ENCODE results near the gene NCK1. TPM values are rescaled to one million over a fixed set of nuclear protein-coding genes. Genes with fewer than 3 reads are reported as not detected.
A peak's percentile ranks its signal among the peaks of the same experiment; 100 is the strongest.

The NCK1 gene
- total RNA-seq = 10 to 100 TPM; 21.2 to 38.9 (median 27.9) TPM
- polyA plus RNA-seq = 14.0 TPM
- long read RNA-seq, donor 1, transcript NCK1-201 (4 exons, 1,937 nt) = major isoform, 17 of 27 reads
- long read RNA-seq, donor 1, partial matches to known transcripts = 3 of 27 reads
- long read RNA-seq, donor 1, other reads (novel, unspliced or antisense) = 2 of 27 reads
- long read RNA-seq, donor 2, partial matches to known transcripts = 0 of 6 reads
- long read RNA-seq, donor 2, other reads (novel, unspliced or antisense) = 1 of 6 reads
- long read RNA-seq, donor 3, transcript NCK1-204 (3 exons, 2,403 nt) = minor isoform, 7 of 68 reads
- long read RNA-seq, donor 3, transcript NCK1-201 (4 exons, 1,937 nt) = major isoform, 38 of 68 reads
- long read RNA-seq, donor 3, transcript NCK1-207 (4 exons, 1,971 nt) = minor isoform, 13 of 68 reads
- long read RNA-seq, donor 3, partial matches to known transcripts = 6 of 68 reads
- long read RNA-seq, donor 3, other reads (novel, unspliced or antisense) = 4 of 68 reads
- long read RNA-seq, donor 4, partial matches to known transcripts = 0 of 5 reads
- long read RNA-seq, donor 4, other reads (novel, unspliced or antisense) = 0 of 5 reads

- under 1% methylated on average over 67 of the region's 67 CpGs for WGBS
- Histone ChIP-seq H3K4me1 (ENCODE audit: control insufficient read depth, insufficient read depth, low read length) (no peaks in the 10 kb centered on the region), H3K4me3 (ENCODE audit: low read length) (peak within 1 kb of the TSS; percentile 63), H3K27ac (ENCODE audit: low read length) (peak within 1 kb of the TSS; percentile 84), H3K27me3 (ENCODE audit: control insufficient read depth, insufficient read depth) (no peaks in the 10 kb centered on the region), H3K9me3 (ENCODE audit: control insufficient read depth, low read length) (no peaks in the 10 kb centered on the region)
- intact Hi-C loops (cut with DNase I) = loop anchor here in 2 of 4 donors (5.0 to 10.0 kb wide), 2 partner anchors 107 to 110 kb away; partner anchors contain the start of gene STAG1 (in 2 of the 2)
- ATAC-seq (peak; percentile 100), DNase-seq (peak; percentile 99 to 100 (median 100))
These were observed at the start of gene NCK1 for GRCh38 chr3:136861890-136862616. Gene NCK1 (plus strand): TSS chr3:136862208. CDS start chr3:136928002, 65,794 bp downstream.

- intact Hi-C loops (cut with DNase I) = no loop called here
- no peaks in the 10 kb centered on the region for H3K27me3 ChIP-seq (ENCODE audit: control insufficient read depth, insufficient read depth)
- no peaks in the 10 kb centered on the region for H3K9me3 ChIP-seq (ENCODE audit: control insufficient read depth, low read length)
- H3K4me3 ChIP-seq (ENCODE audit: low read length) = no peak overlapping the region
- DNase-seq (no peak), ATAC-seq (no peak)
- H3K27ac ChIP-seq (ENCODE audit: low read length) = no peak overlapping the region
- H3K4me1 ChIP-seq (ENCODE audit: control insufficient read depth, insufficient read depth, low read length) = no peaks in the 10 kb centered on the region
- 43% methylated on average over 1 of the region's 1 CpG for WGBS
These were observed 44.6 kb upstream of the NCK1 start for GRCh38 chr3:136817448-136817847.

GRCh38 chr3:136818191-136818768 is 43.7 kb upstream of the NCK1 start:
- WGBS = 10% methylated on average over 8 of the region's 8 CpGs
- intact Hi-C loops (cut with DNase I) = no loop called here

GRCh38 chr3:136818769-136819391 is 43.1 kb upstream of the NCK1 start, which contains the start of gene SLC35G2:
Gene SLC35G2 (plus strand): TSS chr3:136819126. CDS start chr3:136854461, 35,335 bp downstream.
- intact Hi-C loops (cut with DNase I) = no loop called here
- H3K4me3 ChIP-seq (ENCODE audit: low read length) = peak within 1 kb of the TSS; percentile 58
- no peaks in the 10 kb centered on the region for H3K4me1 ChIP-seq (ENCODE audit: control insufficient read depth, insufficient read depth, low read length)
- H3K9me3 ChIP-seq (ENCODE audit: control insufficient read depth, low read length) = no peaks in the 10 kb centered on the region
- DNase-seq = peak; percentile 74 to 85 (median 81)
- WGBS = under 1% methylated on average over 60 of the region's 60 CpGs
- ATAC-seq = peak; percentile 87 to 89
- no peaks in the 10 kb centered on the region for H3K27me3 ChIP-seq (ENCODE audit: control insufficient read depth, insufficient read depth)
- H3K27ac ChIP-seq (ENCODE audit: low read length) = peak within 1 kb of the TSS; percentile 66

More at GRCh38 chr3:136818191-136818768, 43.7 kb upstream of the NCK1 start:
- Histone ChIP-seq H3K27me3 (ENCODE audit: control insufficient read depth, insufficient read depth) (no peaks in the 10 kb centered on the region), H3K9me3 (ENCODE audit: control insufficient read depth, low read length) (no peaks in the 10 kb centered on the region), H3K27ac (ENCODE audit: low read length) (peak overlapping the region; percentile 66), H3K4me3 (ENCODE audit: low read length) (peak overlapping the region; percentile 58), H3K4me1 (ENCODE audit: control insufficient read depth, insufficient read depth, low read length) (no peaks in the 10 kb centered on the region)
- peak; percentile 68 to 74 (median 72) for DNase-seq
- ATAC-seq = peak; percentile 73 to 92

- peak overlapping the region; percentile 28 for H3K27ac ChIP-seq (ENCODE audit: low read length)
- H3K4me3 ChIP-seq (ENCODE audit: low read length) = peak overlapping the region; percentile 58
- WGBS = under 1% methylated on average over 21 of the region's 21 CpGs
- peak; percentile 76 for ATAC-seq
- intact Hi-C loops (cut with DNase I) = no loop called here
- H3K4me1 ChIP-seq (ENCODE audit: control insufficient read depth, insufficient read depth, low read length) = no peaks in the 10 kb centered on the region
- H3K9me3 ChIP-seq (ENCODE audit: control insufficient read depth, low read length) = no peaks in the 10 kb centered on the region
- DNase-seq = peak in 2 of 3 donors; percentile 30 to 74
- no peaks in the 10 kb centered on the region for H3K27me3 ChIP-seq (ENCODE audit: control insufficient read depth, insufficient read depth)
These were observed 42.6 kb upstream of the NCK1 start for GRCh38 chr3:136819392-136819730.

- DNase-seq = peak; percentile 61 to 82 (median 69)
- intact Hi-C loops (cut with DNase I) = no loop called here
- H3K27ac ChIP-seq (ENCODE audit: low read length) = peak overlapping the region; percentile 28
- peak overlapping the region; percentile 58 for H3K4me3 ChIP-seq (ENCODE audit: low read length)
- ATAC-seq = peak; percentile 52 to 80
- H3K27me3 ChIP-seq (ENCODE audit: control insufficient read depth, insufficient read depth) = no peaks in the 10 kb centered on the region
- no peaks in the 10 kb centered on the region for H3K4me1 ChIP-seq (ENCODE audit: control insufficient read depth, insufficient read depth, low read length)
- H3K9me3 ChIP-seq (ENCODE audit: control insufficient read depth, low read length) = no peaks in the 10 kb centered on the region
- 5% methylated on average over 51 of the region's 51 CpGs for WGBS
These were observed 42.0 kb upstream of the NCK1 start for GRCh38 chr3:136819731-136820679.

GRCh38 chr3:136831461-136831860 is 30.5 kb upstream of the NCK1 start:
- H3K27me3 ChIP-seq (ENCODE audit: control insufficient read depth, insufficient read depth) = no peaks in the 10 kb centered on the region
- H3K4me3 ChIP-seq (ENCODE audit: low read length) = no peak overlapping the region
- no peaks in the 10 kb centered on the region for H3K9me3 ChIP-seq (ENCODE audit: control insufficient read depth, low read length)
- ATAC-seq (no peak), DNase-seq (no peak)
- intact Hi-C loops (cut with DNase I) = no loop called here
- H3K4me1 ChIP-seq (ENCODE audit: control insufficient read depth, insufficient read depth, low read length) = peaks cover 4% of the 10 kb centered on the region
- no peak overlapping the region for H3K27ac ChIP-seq (ENCODE audit: low read length)
- WGBS = 80% methylated on average over 1 of the region's 1 CpG

GRCh38 chr3:136835089-136835812 is 26.8 kb upstream of the NCK1 start:
- ATAC-seq = no peak
- no peaks in the 10 kb centered on the region for H3K9me3 ChIP-seq (ENCODE audit: control insufficient read depth, low read length)
- no peaks in the 10 kb centered on the region for H3K27me3 ChIP-seq (ENCODE audit: control insufficient read depth, insufficient read depth)
- H3K4me3 ChIP-seq (ENCODE audit: low read length) = no peak overlapping the region
- H3K4me1 ChIP-seq (ENCODE audit: control insufficient read depth, insufficient read depth, low read length) = peaks cover 12% of the 10 kb centered on the region
- DNase-seq = no peak
- intact Hi-C loops (cut with DNase I) = no loop called here
- 71% methylated on average over 1 of the region's 1 CpG for WGBS
- H3K27ac ChIP-seq (ENCODE audit: low read length) = no peak overlapping the region

GRCh38 chr3:136835813-136836510 is 26.0 kb upstream of the NCK1 start:
- Histone ChIP-seq H3K27me3 (ENCODE audit: control insufficient read depth, insufficient read depth) (no peaks in the 10 kb centered on the region), H3K27ac (ENCODE audit: low read length) (peak overlapping the region; percentile 13), H3K4me1 (ENCODE audit: control insufficient read depth, insufficient read depth, low read length) (peaks cover 12% of the 10 kb centered on the region), H3K4me3 (ENCODE audit: low read length) (no peak overlapping the region), H3K9me3 (ENCODE audit: control insufficient read depth, low read length) (no peaks in the 10 kb centered on the region)
- DNase-seq = no peak
- intact Hi-C loops (cut with DNase I) = no loop called here
- WGBS = 44% methylated on average over 3 of the region's 3 CpGs
- no peak for ATAC-seq

Measured in right cardiac atrium (tissue), 5 donors.